Osteoblast (primary cell): ENCODE measurements around the gene PNMA3. TPM values are rescaled to one million over a fixed set of nuclear protein-coding genes. Genes with fewer than 3 reads are reported as not detected.

Experiments
- DNase-seq: peaks from one replicate; pipeline ENCODE4 v3.0.0; 2011; ENCODE audit warnings: low spot score, mixed read lengths; ENCODE audit not compliant: insufficient read length; ENCODE audit errors: missing footprints
- H2AFZ ChIP-seq: 2 replicates; pipeline ENCODE4 v1.6.0; 2011; ENCODE audit warnings: mild to moderate bottlenecking, low read length
- H3K27ac ChIP-seq: 2 replicates; pipeline ENCODE4 v1.5.1; 2011; ENCODE audit warnings: mild to moderate bottlenecking, low read depth, low read length, moderate library complexity
- H3K27me3 ChIP-seq: 2 replicates; pipeline ENCODE4 v1.6.0; 2012; ENCODE audit warnings: mild to moderate bottlenecking, control low read depth, inconsistent platforms, low read length, moderate library complexity; ENCODE audit not compliant: insufficient read depth
- H3K36me3 ChIP-seq: 2 replicates; pipeline ENCODE4 v1.5.1; 2011; ENCODE audit warnings: mild to moderate bottlenecking, low read length, control low read depth, moderate library complexity; ENCODE audit not compliant: insufficient read depth
- H3K4me1 ChIP-seq: 2 replicates; pipeline ENCODE4 v1.5.1; 2011; ENCODE audit warnings: mild to moderate bottlenecking, low read length, control low read depth, moderate library complexity; ENCODE audit not compliant: insufficient read depth
- H3K4me2 ChIP-seq: 2 replicates; pipeline ENCODE4 v1.6.0; 2011; ENCODE audit warnings: mild to moderate bottlenecking, low read length; ENCODE audit not compliant: insufficient read depth
- H3K4me3 ChIP-seq: fragments of 200-600 bp; sonication (generic); 3 replicates; pipeline ENCODE4 v1.5.1; 2012; ENCODE audit warnings: mild to moderate bottlenecking, low read length, inconsistent platforms; ENCODE audit not compliant: insufficient read depth
- H3K79me2 ChIP-seq: 2 replicates; pipeline ENCODE4 v1.6.0; 2012; ENCODE audit warnings: mild to moderate bottlenecking, low read length, control low read depth, inconsistent platforms; ENCODE audit not compliant: insufficient read depth
- H3K9me3 ChIP-seq: 2 replicates; pipeline ENCODE4 v1.5.1; 2011; ENCODE audit warnings: low read depth, low read length, control low read depth
- H4K20me1 ChIP-seq: 2 replicates; pipeline ENCODE4 v1.6.0; 2012; ENCODE audit warnings: mild to moderate bottlenecking, low read length, control low read depth; ENCODE audit not compliant: insufficient read depth
- CTCF ChIP-seq: IDR thresholded peaks from 2 replicates; pipeline ENCODE4 v1.5.1; 2011; ENCODE audit warnings: mild to moderate bottlenecking, low read depth, low read length, moderate library complexity; ENCODE audit errors: extremely low read depth
- total RNA-seq: library from RNA; depleted of rRNA; stranded (reverse); fragments of >200 nt; gene quantifications from 2 replicates; pipeline ENCODE4 v1.2.3, GENCODE V29; 2012

PNMA3 gene
- total RNA-seq, 1 donor, result not detected

- peaks cover 26% of the 10 kb centered on the region for H3K27me3 ChIP-seq
- H2AFZ ChIP-seq, result no peak overlapping the region
- H3K36me3 ChIP-seq, result no peaks in the 10 kb centered on the region
- no peak overlapping the region for H3K27ac ChIP-seq
- H3K9me3 ChIP-seq, result no peaks in the 10 kb centered on the region
- DNase-seq, result peak; percentile 64
- H3K4me1 ChIP-seq, result peaks cover 6% of the 10 kb centered on the region
- H4K20me1 ChIP-seq, result no peaks in the 10 kb centered on the region
- TF ChIP-seq CTCF, result no peak
- no peaks in the 10 kb centered on the region for H3K79me2 ChIP-seq
- H3K4me3 ChIP-seq, result no peak overlapping the region
- H3K4me2 ChIP-seq, result no peak overlapping the region
These were observed 3.8 kb downstream of the PNMA3 start for GRCh38 chrX:153060095-153060445.

- Histone ChIP-seq H3K4me2 (peak overlapping the region; percentile 10), H3K4me3 (no peak overlapping the region), H4K20me1 (no peaks in the 10 kb centered on the region), H3K79me2 (no peaks in the 10 kb centered on the region), H3K27ac (no peak overlapping the region), H3K9me3 (no peaks in the 10 kb centered on the region), H3K4me1 (peaks cover 6% of the 10 kb centered on the region), H3K27me3 (peaks cover 17% of the 10 kb centered on the region), H2AFZ (no peak overlapping the region), H3K36me3 (no peaks in the 10 kb centered on the region)
- DNase-seq, result peak; percentile 95
- TF ChIP-seq CTCF, result no peak
These were observed 5.5 kb downstream of the PNMA3 start for GRCh38 chrX:153061732-153062131.

GRCh38 chrX:153063315-153063714 is 7.0 kb downstream of the PNMA3 start:
- peaks cover 3% of the 10 kb centered on the region for H3K27me3 ChIP-seq
- no peaks in the 10 kb centered on the region for H4K20me1 ChIP-seq
- TF ChIP-seq CTCF, result no peak
- no peaks in the 10 kb centered on the region for H3K79me2 ChIP-seq
- no peak overlapping the region for H2AFZ ChIP-seq
- DNase-seq, result peak; percentile 73
- peaks cover 6% of the 10 kb centered on the region for H3K4me1 ChIP-seq
- no peak overlapping the region for H3K4me2 ChIP-seq
- no peaks in the 10 kb centered on the region for H3K36me3 ChIP-seq
- H3K9me3 ChIP-seq, result no peaks in the 10 kb centered on the region
- H3K27ac ChIP-seq, result no peak overlapping the region
- no peak overlapping the region for H3K4me3 ChIP-seq

- no peak overlapping the region for H2AFZ ChIP-seq
- no peak overlapping the region for H3K4me2 ChIP-seq
- no peaks in the 10 kb centered on the region for H3K79me2 ChIP-seq
- TF ChIP-seq CTCF, result no peak
- no peak overlapping the region for H3K27ac ChIP-seq
- H3K4me3 ChIP-seq, result no peak overlapping the region
- H3K9me3 ChIP-seq, result no peaks in the 10 kb centered on the region
- peak; percentile 61 for DNase-seq
- no peaks in the 10 kb centered on the region for H3K27me3 ChIP-seq
- peaks cover 6% of the 10 kb centered on the region for H3K4me1 ChIP-seq
- H4K20me1 ChIP-seq, result no peaks in the 10 kb centered on the region
- no peaks in the 10 kb centered on the region for H3K36me3 ChIP-seq
These were observed 7.8 kb downstream of the PNMA3 start for GRCh38 chrX:153064061-153064460.
